AG08395 (cell line): ENCODE data around the gene PDGFRA.
A peak's percentile ranks its signal among the peaks of the same experiment; 100 is the strongest.
"Not testable (repeated sequence)": the region's sequence is repeated elsewhere in the genome, so short reads cannot be mapped to it uniquely, and the experiment has no call there.

Experiments
- DNase-seq: peaks from one replicate; pipeline ENCODE4 v3.0.0; 2012; ENCODE audit warnings: mixed read lengths, low spot score

PDGFRA gene

GRCh38 chr4:54227256-54228055, 1.6 kb upstream of the PDGFRA start:
- DNase-seq, result no peak

- DNase-seq, result peak; percentile 78
These were observed 1.0 kb upstream of the PDGFRA start for GRCh38 chr4:54228056-54228527.

GRCh38 chr4:54228546-54228945, 547 bp upstream of the PDGFRA start:
- no peak for DNase-seq

- no peak for DNase-seq
These were observed 764 bp downstream of the PDGFRA start for GRCh38 chr4:54229631-54230483.

GRCh38 chr4:54230484-54231418, 1.7 kb downstream of the PDGFRA start:
- no peak for DNase-seq

- no peak for DNase-seq
These were observed 2.3 kb downstream of the PDGFRA start for GRCh38 chr4:54231419-54231767.

DNA sequence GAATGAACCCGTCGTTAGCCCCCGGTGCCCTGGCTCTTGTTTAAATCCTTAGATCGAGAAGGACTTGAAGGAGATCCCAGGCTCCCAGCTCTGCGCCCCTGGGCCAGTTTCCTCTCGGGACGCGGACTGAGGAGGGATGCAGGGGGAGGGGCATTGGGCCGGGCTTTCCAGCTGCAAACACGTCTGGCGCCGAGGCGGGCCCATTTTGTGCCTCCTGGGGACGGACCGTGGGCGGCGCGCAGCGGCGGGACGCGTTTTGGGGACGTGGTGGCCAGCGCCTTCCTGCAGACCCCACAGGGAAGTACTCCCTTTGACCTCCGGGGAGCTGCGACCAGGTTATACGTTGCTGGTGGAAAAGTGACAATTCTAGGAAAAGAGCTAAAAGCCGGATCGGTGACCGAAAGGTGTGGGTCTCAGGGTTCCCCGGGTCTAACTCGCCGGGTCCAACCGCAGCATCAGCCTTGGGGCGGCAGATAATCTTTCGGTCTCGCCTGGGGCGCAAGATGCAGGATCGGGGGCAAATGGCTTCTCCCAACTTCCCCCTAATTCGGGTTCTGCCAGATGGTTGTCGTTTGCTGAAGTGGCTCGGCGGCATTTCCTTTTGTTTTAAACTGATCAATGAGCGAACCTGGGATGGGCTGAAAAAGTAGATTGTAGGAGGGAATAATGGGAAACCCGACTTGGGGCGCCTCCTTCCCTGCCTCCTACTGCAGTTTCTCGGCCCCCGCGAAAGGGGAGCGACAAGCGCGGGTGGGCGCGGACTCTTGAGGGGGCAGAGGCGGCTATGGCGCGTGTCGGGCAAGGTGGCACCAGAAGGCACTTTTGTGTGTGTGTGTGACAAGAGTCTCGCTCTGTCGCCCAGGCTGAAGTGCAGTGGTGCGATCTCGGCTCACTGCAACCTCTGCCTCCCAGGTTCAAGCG, 2.9 kb downstream of the PDGFRA start:
- DNase-seq, result no peak

- DNase-seq, result peak; percentile 77
These were observed 4.2 kb downstream of the PDGFRA start for GRCh38 chr4:54233277-54233696.

- DNase-seq, result peak; percentile 72
These were observed 4.8 kb downstream of the PDGFRA start for GRCh38 chr4:54233697-54234496.

GRCh38 chr4:54234497-54235205, 5.6 kb downstream of the PDGFRA start:
- no peak for DNase-seq

DNA sequence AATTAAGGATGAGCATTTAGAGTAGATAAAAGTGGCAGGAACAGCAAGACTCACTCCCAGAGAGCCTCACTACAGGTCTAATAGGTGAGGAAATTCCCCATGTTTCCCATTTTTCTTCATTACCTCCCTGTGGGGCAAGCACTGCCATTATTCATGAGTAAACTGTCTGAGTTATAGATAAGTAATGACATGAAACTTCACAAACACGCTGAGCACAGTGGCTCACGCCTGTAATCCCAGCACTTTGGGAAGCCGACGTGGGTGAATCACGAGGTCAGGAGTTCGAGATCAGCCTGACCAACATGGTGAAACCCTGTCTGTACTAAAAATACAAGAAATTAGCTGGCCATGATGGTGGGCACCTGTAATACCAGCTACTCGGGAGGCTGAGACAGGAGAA, 7.2 kb downstream of the PDGFRA start:
- not testable (repeated sequence) for DNase-seq

GRCh38 chr4:54237770-54238169, 8.7 kb downstream of the PDGFRA start:
- no peak for DNase-seq

- no peak for DNase-seq
These were observed 9.3 kb downstream of the PDGFRA start for GRCh38 chr4:54238389-54238788.

DNA sequence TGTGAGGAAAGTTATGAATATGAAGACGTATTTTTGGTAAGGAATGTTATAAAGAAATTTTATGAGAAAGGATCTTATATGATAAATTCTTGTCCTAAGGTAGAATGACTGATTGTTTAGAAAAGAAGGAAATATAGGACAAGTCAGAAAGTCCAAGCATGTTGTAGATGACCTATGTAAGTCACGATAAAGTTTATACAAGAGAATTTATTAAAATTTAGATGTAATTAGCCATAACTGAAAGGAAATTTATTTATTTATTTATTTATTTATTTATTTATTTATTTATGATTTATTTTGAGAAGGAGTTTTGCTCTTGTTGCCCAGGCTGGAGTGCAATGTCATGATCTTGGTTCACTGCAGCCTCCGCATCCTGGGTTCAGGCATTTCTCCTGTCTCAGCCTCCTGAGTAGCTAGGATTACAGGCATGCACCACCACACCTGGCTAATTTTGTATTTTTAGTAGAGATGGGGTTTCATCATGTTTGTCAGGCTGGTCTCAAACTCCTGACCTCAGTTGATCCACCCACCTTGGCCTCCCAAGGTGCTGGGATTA, 12.3 kb downstream of the PDGFRA start:
- DNase-seq, result not testable (repeated sequence)

- DNase-seq, result not testable (repeated sequence)
These were observed 14.4 kb downstream of the PDGFRA start for GRCh38 chr4:54243541-54243940.

DNA sequence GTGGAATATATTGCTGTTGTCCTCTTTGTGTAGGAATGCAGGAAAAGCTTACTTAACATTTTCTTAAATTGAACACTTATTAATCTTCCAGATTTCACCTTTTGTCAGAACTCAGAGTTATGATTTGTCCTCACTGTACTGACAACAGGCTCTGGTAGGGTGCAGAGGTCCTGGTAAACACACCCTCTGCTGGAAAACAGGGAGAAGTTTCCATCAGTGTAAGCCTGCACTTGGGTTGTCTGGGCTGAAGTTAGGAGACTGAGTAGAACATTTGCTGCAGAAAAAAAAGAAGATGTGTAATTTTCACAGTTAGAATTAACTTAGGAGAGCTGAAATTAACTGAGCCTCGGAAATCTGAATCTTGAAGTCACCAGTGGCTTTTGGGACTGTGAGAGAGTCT, 23.2 kb downstream of the PDGFRA start:
- not testable (repeated sequence) for DNase-seq

DNA sequence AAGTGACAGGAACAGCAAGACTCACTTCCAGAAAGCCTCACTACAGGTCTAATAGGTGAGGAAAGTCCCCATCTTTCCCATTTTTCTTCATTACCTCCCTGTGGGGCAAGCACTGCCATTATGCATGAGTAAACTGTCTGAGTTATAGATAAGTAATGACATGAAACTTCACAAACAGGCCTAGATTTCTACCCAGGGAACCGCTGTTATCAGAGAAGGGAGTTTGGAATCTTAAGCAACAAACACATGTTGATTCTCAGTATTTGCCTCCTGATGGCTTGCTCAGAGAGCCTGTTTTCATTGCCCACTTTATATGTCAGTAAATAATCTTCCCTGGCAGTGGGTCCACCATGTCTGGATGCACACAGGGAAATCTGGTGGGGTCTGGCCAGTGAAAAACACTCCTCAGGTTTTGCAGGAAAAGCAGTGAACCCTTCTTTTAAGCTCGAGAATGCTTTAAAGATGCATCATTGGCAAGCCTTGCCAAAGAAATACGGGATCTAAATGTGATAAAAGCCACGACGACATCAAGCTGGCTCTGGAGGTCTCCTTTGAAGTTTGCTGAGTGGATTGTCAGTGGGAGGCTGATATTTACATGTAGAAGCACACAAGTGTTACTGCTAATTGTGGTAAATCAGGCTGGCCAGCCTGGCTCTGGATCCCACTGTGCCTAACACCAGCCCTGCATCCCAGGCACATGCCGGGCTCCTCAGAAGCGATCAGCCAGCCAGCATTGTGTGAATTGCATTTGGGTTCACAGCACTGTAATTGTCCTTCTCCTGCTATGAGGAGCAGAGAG, 25.2 kb downstream of the PDGFRA start:
- DNase-seq, result no peak

GRCh38 chr4:54254915-54255246, 25.8 kb downstream of the PDGFRA start:
- DNase-seq, result no peak
